ENCODE results near the gene DAPP1. TPM values are rescaled to one million over a fixed set of nuclear protein-coding genes. Genes with fewer than 3 reads are reported as not detected.

Gene DAPP1
- total and polyA plus RNA-seq, 2 of the 8 experiments (the other 6 are each of a cell fraction or from before 2014, with no cell fraction given) = not detected

- H3K27ac ChIP-seq (ENCODE audit: low read depth, low read length) = no peak overlapping the region
- H3K4me1 ChIP-seq (replicated peaks in 1 of 4; ENCODE audit: control insufficient read depth in 3 of 4, insufficient read depth in 4 of 4, low read length in 3 of 4) = no peaks in the 10 kb centered on the region
- no peak overlapping the region for H3K56ac ChIP-seq (replicated peaks; ENCODE audit: insufficient read length, low read depth, low read length)
- H3K18ac ChIP-seq (ENCODE audit: extremely low read depth, low read length) = no peak overlapping the region
- no peak overlapping the region for H3K4me3 ChIP-seq (ENCODE audit: extremely low read depth in 1 of 4, insufficient read depth in 2 of 4, low read depth in 3 of 4, low read length in 4 of 4)
- H3K23me2 ChIP-seq (ENCODE audit: low read depth, low read length) = no peaks in the 10 kb centered on the region
- no peaks in the 10 kb centered on the region for H3K79me1 ChIP-seq (ENCODE audit: low read depth, low read length)
- no peak overlapping the region for H4K8ac ChIP-seq (ENCODE audit: extremely low read depth, insufficient read depth, low read length)
- FAIRE-seq (no peak), DNase-seq (ENCODE audit: low read depth in 1 of 2, low spot score in 2 of 2) (no peak)
- no peak overlapping the region for H2BK5ac ChIP-seq (ENCODE audit: low read depth, low read length)
- WGBS, 2 experiments (ENCODE audit: extremely low coverage in 1 of 2, insufficient coverage in 1 of 2, insufficient read length in 1 of 2, insufficient replicate concordance in 2 of 2, low coverage in 1 of 2, low lambda C conversion rate in 2 of 2, missing lambda C conversion rate in 1 of 2) = 93% methylated on average over 4 of the region's 4 CpGs; no CpG with 5 or more reads in 1 of the 2 experiments
- H3K36me3 ChIP-seq (ENCODE audit: control insufficient read depth in 2 of 4, insufficient read depth in 4 of 4, low read length in 3 of 4) = no peaks in the 10 kb centered on the region
- no peak overlapping the region for H4K91ac ChIP-seq (replicated peaks; ENCODE audit: insufficient read length, low read length)
- H3K27me3 ChIP-seq (replicated peaks in 1 of 4; ENCODE audit: control insufficient read depth in 3 of 4, extremely low read depth in 1 of 4, insufficient read depth in 3 of 4, low read length in 3 of 4) = no peaks in the 10 kb centered on the region
- no peak overlapping the region for H2BK15ac ChIP-seq (ENCODE audit: low read length)
- no peak overlapping the region for H3K9ac ChIP-seq (replicated peaks in 1 of 4; ENCODE audit: extremely low read depth in 1 of 4, low read depth in 3 of 4, low read length in 3 of 4)
- CTCF ChIA-PET (ENCODE audit: partially characterized antibody) = no interaction called here
- H3K79me2 ChIP-seq (ENCODE audit: control insufficient read depth in 1 of 2, insufficient read depth in 2 of 2, low read length in 2 of 2) = no peaks in the 10 kb centered on the region
- no peaks in the 10 kb centered on the region for H3K9me3 ChIP-seq (ENCODE audit: insufficient read depth in 2 of 2, low read depth in 1 of 2, low read length in 1 of 2)
- no peak overlapping the region for H3K23ac ChIP-seq (ENCODE audit: insufficient read length)
- no peak overlapping the region for H2BK120ac ChIP-seq (replicated peaks; ENCODE audit: low read depth, low read length)
- no peak overlapping the region for H4K5ac ChIP-seq (ENCODE audit: insufficient read length, low read depth, low read length)
- no peak overlapping the region for H3K14ac ChIP-seq (ENCODE audit: insufficient read length)
- POLR2A ChIA-PET (ENCODE audit: partially characterized antibody) = no interaction called here
- no peak overlapping the region for H2BK20ac ChIP-seq (ENCODE audit: low read length)
- no peak overlapping the region for H3K4me2 ChIP-seq (ENCODE audit: insufficient read depth in 1 of 2, low read depth in 2 of 2, low read length in 2 of 2)
- no peak overlapping the region for H3K4ac ChIP-seq (replicated peaks; ENCODE audit: insufficient read length, low read depth, low read length)
- H4K20me1 ChIP-seq (replicated peaks in 1 of 2; ENCODE audit: control insufficient read depth in 1 of 2, insufficient read depth in 2 of 2, low read length in 2 of 2) = no peaks in the 10 kb centered on the region
- no peak overlapping the region for H2BK12ac ChIP-seq (ENCODE audit: low read depth, low read length)
- no peak overlapping the region for H2AFZ ChIP-seq (ENCODE audit: low read length)
- H2AK5ac ChIP-seq (ENCODE audit: low read depth, low read length) = no peak overlapping the region
- TF ChIP-seq HDAC2 (IDR thresholded peaks at IDR 0.05; ENCODE audit: borderline replicate concordance in 1 of 2, low read depth in 2 of 2, low read length in 2 of 2) (no peak), POLR2A (IDR thresholded peaks at IDR 0.05; ENCODE audit: control extremely low read depth in 1 of 2, low read depth in 2 of 2, low read length in 2 of 2) (no peak), CHD2 (IDR thresholded peaks at IDR 0.05; ENCODE audit: low read length) (no peak), ASH2L (IDR thresholded peaks at IDR 0.05; ENCODE audit: low read length) (no peak), ATF3 (IDR thresholded peaks at IDR 0.05; ENCODE audit: insufficient read depth, low read depth, low read length) (no peak), SP1 (IDR thresholded peaks at IDR 0.05; ENCODE audit: low read depth, low read length) (no peak), RNF2 (IDR thresholded peaks at IDR 0.05; ENCODE audit: borderline replicate concordance, low read depth, low read length, missing control alignments, poor library complexity, severe bottlenecking) (no peak), POU5F1 (IDR thresholded peaks at IDR 0.05; ENCODE audit: low read depth, low read length) (no peak), BACH1 (IDR thresholded peaks at IDR 0.05; ENCODE audit: low read length) (no peak), SIX5 (IDR thresholded peaks at IDR 0.05; ENCODE audit: low read depth, low read length) (no peak)
Observed at GRCh38 chr4:99841129-99841528, 24.5 kb downstream of the DAPP1 start.

All from H1 (cell line).